ENCODE data around the gene MAP2K2. TPM values are rescaled to one million over a fixed set of nuclear protein-coding genes. Genes with fewer than 3 reads are reported as not detected.
A peak's percentile ranks its signal among the peaks of the same experiment; 100 is the strongest.

MAP2K2 gene
- total RNA-seq, 1 experiment from 2014 or later: 185 TPM

DNA sequence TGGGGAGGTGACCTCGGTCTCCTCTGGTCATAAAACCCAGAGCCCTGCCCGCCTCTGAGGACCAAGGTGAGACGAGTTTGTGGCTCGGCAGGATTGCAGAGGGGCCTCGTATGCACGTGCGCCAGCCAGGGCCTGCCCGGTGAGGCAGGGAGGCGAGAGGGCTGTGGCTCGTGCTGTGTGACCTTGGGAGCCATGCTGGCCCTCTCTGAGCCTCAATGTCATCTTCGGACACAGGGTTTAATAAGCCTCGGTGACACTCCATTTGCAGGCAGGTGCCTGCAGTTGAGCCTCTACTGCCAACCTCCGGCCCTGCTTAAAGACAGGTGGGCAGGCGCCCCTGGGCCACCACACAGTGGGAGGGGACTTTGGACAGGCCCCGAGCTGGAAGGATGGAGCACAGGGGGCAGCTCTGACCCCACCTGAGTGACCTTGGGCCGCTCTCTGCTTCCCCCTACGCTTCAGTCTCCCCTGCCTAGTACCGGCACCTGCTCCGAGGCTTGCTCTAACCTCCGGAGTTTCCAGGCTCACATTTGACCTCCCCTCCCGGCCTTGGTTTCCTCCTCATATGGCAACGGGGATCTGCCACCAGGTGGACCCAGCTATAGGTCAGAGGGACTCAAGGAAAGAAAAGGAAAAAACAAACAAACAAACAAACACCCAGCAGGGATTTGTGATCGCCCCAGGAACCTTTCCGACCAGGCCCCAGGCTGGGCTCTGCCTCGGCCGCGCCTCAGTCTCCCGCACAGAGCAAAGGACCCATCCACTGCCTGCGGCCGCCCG lies 60.4 kb downstream of the MAP2K2 start:
- POLR2A ChIA-PET (ENCODE audit: low non-redundant PET): no interaction called here
- intact Hi-C loops (cut with micrococcal nuclease; ENCODE audit: unreplicated experiment): no loop called here
- CTCF ChIA-PET: no interaction called here
- Histone ChIP-seq H3K36me3 (ENCODE audit: insufficient read depth, low read length, poor library complexity, severe bottlenecking) (peaks cover 3% of the 10 kb centered on the region), H3K27me3 (replicated peaks; ENCODE audit: insufficient read depth, low read depth, low read length, poor library complexity) (no peaks in the 10 kb centered on the region), H3K9me3 (ENCODE audit: low read depth, low read length, poor library complexity, severe bottlenecking) (no peaks in the 10 kb centered on the region), H3K27ac (ENCODE audit: low read depth, low read length, poor library complexity, severe bottlenecking) (peak overlapping the region; percentile 96), H3K4me3 (ENCODE audit: low read depth, low read length, poor library complexity, severe bottlenecking) (peak overlapping the region; percentile 90), H3K4me1 (ENCODE audit: insufficient read depth, low read length, poor library complexity, severe bottlenecking) (peaks cover 11% of the 10 kb centered on the region)
- no peak for DNase-seq (ENCODE audit: low spot score)
- no peak for TF ChIP-seq EZH2 (IDR thresholded peaks at IDR 0.05; ENCODE audit: borderline replicate concordance, low read depth, low read length, poor library complexity, severe bottlenecking)
- TF ChIP-seq, protein P1, sequence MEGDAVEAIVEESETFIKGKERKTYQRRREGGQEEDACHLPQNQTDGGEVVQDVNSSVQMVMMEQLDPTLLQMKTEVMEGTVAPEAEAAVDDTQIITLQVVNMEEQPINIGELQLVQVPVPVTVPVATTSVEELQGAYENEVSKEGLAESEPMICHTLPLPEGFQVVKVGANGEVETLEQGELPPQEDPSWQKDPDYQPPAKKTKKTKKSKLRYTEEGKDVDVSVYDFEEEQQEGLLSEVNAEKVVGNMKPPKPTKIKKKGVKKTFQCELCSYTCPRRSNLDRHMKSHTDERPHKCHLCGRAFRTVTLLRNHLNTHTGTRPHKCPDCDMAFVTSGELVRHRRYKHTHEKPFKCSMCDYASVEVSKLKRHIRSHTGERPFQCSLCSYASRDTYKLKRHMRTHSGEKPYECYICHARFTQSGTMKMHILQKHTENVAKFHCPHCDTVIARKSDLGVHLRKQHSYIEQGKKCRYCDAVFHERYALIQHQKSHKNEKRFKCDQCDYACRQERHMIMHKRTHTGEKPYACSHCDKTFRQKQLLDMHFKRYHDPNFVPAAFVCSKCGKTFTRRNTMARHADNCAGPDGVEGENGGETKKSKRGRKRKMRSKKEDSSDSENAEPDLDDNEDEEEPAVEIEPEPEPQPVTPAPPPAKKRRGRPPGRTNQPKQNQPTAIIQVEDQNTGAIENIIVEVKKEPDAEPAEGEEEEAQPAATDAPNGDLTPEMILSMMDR (conservative IDR thresholded peaks at IDR 0.05; ENCODE audit: low read depth, low read length): no peak
- TSS peak; percentile 50 for BruUV-seq (replicated peaks)

DNA sequence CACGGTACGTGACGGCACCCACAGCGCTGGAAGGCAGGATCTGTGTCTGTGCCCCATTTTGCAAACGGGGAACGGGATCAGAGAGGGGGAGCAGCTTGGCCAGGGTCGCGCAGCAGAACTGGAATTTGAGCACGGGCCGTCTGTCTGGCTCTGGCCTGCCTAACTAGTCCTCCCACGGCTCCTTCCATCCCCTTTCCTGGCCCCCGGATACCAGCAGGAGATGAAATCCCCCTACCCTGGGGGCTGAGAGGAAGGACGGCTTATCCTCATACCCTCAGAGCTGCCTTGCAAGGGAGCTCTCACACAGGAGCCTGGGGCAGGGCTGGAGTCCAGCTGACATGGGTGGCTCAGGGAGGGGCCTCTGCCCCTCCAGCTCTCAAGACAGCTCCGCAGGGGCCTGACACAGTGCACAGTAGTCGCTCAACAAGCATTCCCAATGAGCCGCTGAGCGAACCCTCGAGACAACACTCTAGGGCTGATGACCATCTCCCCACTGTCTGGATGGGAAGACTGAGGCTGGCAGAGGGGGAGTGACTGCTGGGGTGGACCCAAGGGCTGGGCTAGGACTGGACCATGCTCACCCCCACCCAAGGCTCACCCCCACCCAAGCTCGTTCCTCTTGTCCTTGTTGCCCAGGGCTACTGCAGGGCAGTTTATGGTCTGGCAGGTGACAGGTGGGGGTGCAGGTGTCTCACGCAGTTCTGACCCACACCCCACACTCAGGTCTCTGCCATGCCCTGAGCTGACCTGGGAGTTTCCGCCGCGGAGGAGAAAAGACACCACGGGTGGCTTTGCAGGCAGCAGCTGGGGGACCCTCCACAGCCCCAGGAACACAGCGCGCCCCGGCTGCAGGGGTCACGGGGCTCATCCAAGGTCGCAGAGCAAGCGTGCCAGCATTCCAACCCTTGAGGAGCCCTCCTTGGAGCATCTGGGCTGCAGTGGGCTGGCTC lies 61.2 kb downstream of the MAP2K2 start:
- TF ChIP-seq, protein P1 (conservative IDR thresholded peaks at IDR 0.05; ENCODE audit: low read depth, low read length): no peak
- no peak for TF ChIP-seq EZH2 (IDR thresholded peaks at IDR 0.05; ENCODE audit: borderline replicate concordance, low read depth, low read length, poor library complexity, severe bottlenecking)
- DNase-seq (ENCODE audit: low spot score): no peak
- peaks cover 7% of the 10 kb centered on the region for H3K4me1 ChIP-seq (ENCODE audit: insufficient read depth, low read length, poor library complexity, severe bottlenecking)
- H3K9me3 ChIP-seq (ENCODE audit: low read depth, low read length, poor library complexity, severe bottlenecking): no peaks in the 10 kb centered on the region
- H3K4me3 ChIP-seq (ENCODE audit: low read depth, low read length, poor library complexity, severe bottlenecking): no peak overlapping the region
- peaks cover 3% of the 10 kb centered on the region for H3K36me3 ChIP-seq (ENCODE audit: insufficient read depth, low read length, poor library complexity, severe bottlenecking)
- no TSS peak for BruUV-seq (replicated peaks)
- intact Hi-C loops (cut with micrococcal nuclease; ENCODE audit: unreplicated experiment): no loop called here
- no peaks in the 10 kb centered on the region for H3K27me3 ChIP-seq (replicated peaks; ENCODE audit: insufficient read depth, low read depth, low read length, poor library complexity)
- ChIA-PET CTCF (no interaction called here), POLR2A (ENCODE audit: low non-redundant PET) (no interaction called here)
- H3K27ac ChIP-seq (ENCODE audit: low read depth, low read length, poor library complexity, severe bottlenecking): peak overlapping the region; percentile 96

DNA sequence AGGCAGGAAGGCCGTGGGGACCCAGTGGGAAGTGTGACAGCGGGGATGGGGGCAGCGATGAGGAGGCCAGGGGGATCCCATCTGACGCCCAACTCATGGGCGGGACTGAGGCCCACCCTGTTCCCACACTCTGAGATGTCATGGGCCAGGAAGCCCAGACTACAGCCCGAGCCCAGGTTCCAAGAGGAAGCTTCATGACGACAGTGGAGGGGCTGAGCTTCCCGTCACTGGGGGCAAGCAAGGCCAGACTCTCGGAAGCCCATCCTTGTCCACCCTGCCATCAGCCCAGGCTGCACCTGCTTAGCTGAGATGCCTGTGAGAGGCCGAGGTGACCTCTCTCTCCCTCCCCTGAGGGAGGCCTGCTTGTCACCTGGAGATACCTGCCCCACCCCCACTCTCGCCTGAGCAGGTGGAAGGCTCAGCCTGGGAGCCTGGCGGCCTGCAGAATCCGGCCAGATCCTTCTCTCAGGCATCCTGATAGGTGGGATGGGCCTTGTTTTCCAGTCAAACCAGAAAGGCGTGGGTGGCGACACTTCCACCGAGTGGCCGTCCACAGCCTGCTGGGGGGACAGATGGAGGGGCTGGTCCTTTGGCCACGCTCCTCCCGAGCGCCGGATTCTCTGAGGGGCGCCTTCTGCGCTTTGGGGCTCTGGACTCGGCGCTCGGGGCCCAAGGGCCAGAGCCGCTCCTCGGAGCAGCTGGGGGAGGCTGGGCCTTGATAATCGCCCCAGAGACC lies 62.1 kb downstream of the MAP2K2 start:
- DNase-seq (ENCODE audit: low spot score): no peak
- no TSS peak for BruUV-seq (replicated peaks)
- intact Hi-C loops (cut with micrococcal nuclease; ENCODE audit: unreplicated experiment): no loop called here
- H3K36me3 ChIP-seq (ENCODE audit: insufficient read depth, low read length, poor library complexity, severe bottlenecking): peaks cover 3% of the 10 kb centered on the region
- ChIA-PET CTCF (no interaction called here), POLR2A (ENCODE audit: low non-redundant PET) (no interaction called here)
- TF ChIP-seq EZH2 (IDR thresholded peaks at IDR 0.05; ENCODE audit: borderline replicate concordance, low read depth, low read length, poor library complexity, severe bottlenecking): no peak
- TF ChIP-seq, protein P1 (conservative IDR thresholded peaks at IDR 0.05; ENCODE audit: low read depth, low read length): no peak
- H3K9me3 ChIP-seq (ENCODE audit: low read depth, low read length, poor library complexity, severe bottlenecking): no peaks in the 10 kb centered on the region
- no peak overlapping the region for H3K27ac ChIP-seq (ENCODE audit: low read depth, low read length, poor library complexity, severe bottlenecking)
- H3K4me1 ChIP-seq (ENCODE audit: insufficient read depth, low read length, poor library complexity, severe bottlenecking): peaks cover 7% of the 10 kb centered on the region
- H3K27me3 ChIP-seq (replicated peaks; ENCODE audit: insufficient read depth, low read depth, low read length, poor library complexity): no peaks in the 10 kb centered on the region
- no peak overlapping the region for H3K4me3 ChIP-seq (ENCODE audit: low read depth, low read length, poor library complexity, severe bottlenecking)
